H1 (cell line): ENCODE measurements around the gene RHCG. TPM values are rescaled to one million over a fixed set of nuclear protein-coding genes. Genes with fewer than 3 reads are reported as not detected.

Experiments used
- CBX8 ChIP-seq: fragments of 300-800, 300-1000 bp; sonication (generic); IDR thresholded peaks from 2 replicates; pipeline ENCODE4 v1.7.1; 2016; ENCODE audit warnings: low read depth, low read length, borderline replicate concordance
- CREB1 ChIP-seq: IDR thresholded peaks from 2 replicates; pipeline ENCODE4 v1.6.1; 2012; ENCODE audit warnings: inconsistent platforms
- EP300 ChIP-seq, 2 experiments: IDR thresholded peaks; 1 replicate in 1 of 2; 2 replicates in 1 of 2; pipeline ENCODE4 v1.6.1; 2011 to 2012; ENCODE audit warnings: low read depth in 2 of 2, low read length in 2 of 2, mild to moderate bottlenecking in 2 of 2, borderline replicate concordance in 1 of 2, inconsistent platforms in 1 of 2, moderate library complexity in 1 of 2
- KDM5A ChIP-seq: fragments of 200-600 bp; IDR thresholded peaks from 2 replicates; pipeline ENCODE4 v1.7.1; 2012; ENCODE audit warnings: mild to moderate bottlenecking, low read length, inconsistent platforms, mixed read lengths
- MAFK ChIP-seq: IDR thresholded peaks from 2 replicates; pipeline ENCODE4 v1.6.1; 2012; ENCODE audit warnings: low read depth, mild to moderate bottlenecking, improper control_type of control experiment, low read length
- NRF1 ChIP-seq: IDR thresholded peaks from 2 replicates; pipeline ENCODE4 v1.6.1; 2011; ENCODE audit warnings: mild to moderate bottlenecking, low read depth, low read length, improper control_type of control experiment
- SAP30 ChIP-seq: fragments of 300-600 bp; sonication (generic); IDR thresholded peaks from 2 replicates; pipeline ENCODE4 v1.7.1; 2012; ENCODE audit warnings: low read length, moderate library complexity, mild to moderate bottlenecking, inconsistent platforms; ENCODE audit not compliant: insufficient read depth, insufficient replicate concordance
- SP1 ChIP-seq: IDR thresholded peaks from 2 replicates; pipeline ENCODE4 v1.6.1; 2011; ENCODE audit warnings: low read depth, low read length
- SRF ChIP-seq: IDR thresholded peaks from 2 replicates; pipeline ENCODE4 v1.6.1; 2011; ENCODE audit warnings: mild to moderate bottlenecking, low read depth, low read length, moderate library complexity
- TEAD4 ChIP-seq: IDR thresholded peaks from 2 replicates; pipeline ENCODE4 v1.6.1; 2012; ENCODE audit warnings: low read depth, low read length, inconsistent platforms, mixed read lengths
- ZNF274 ChIP-seq: IDR thresholded peaks from 2 replicates; pipeline ENCODE4 v1.7.0; 2012; ENCODE audit warnings: low read length, borderline replicate concordance; ENCODE audit errors: extremely low read depth
- polyA plus RNA-seq, 7 experiments: library from polyadenylated mRNA; depleted of rRNA in 3 of 7; stranded (reverse) in 5 of 7; unstranded in 2 of 7; fragments of >200 nt in 5 of 7; fragments of 200-250 nt in 2 of 7; gene quantifications; 1 replicate in 5 of 7; 2 replicates in 1 of 7; 4 replicates in 1 of 7; pipeline versions ENCODE4 v1.2.1 to v1.2.3, GENCODE V29; 2011 to 2013; ENCODE audit warnings: missing spikeins in 2 of 7, mixed read lengths in 2 of 7
- total RNA-seq: library from RNA; stranded (reverse); fragmentation: NEBNext Ultra II Directional; extraction: Animal tissue kit (Norgen Biotek cat#: 25700); gene quantifications from 2 replicates; pipeline ENCODE4 v1.2.1, GENCODE V29; 2021
- TF ChIP-seq, protein P1 (sequence below): fragments of 300-600 bp; sonication (generic); IDR thresholded peaks from 2 replicates; pipeline ENCODE4 v1.7.1; 2012; ENCODE audit warnings: low read length, moderate library complexity, mild to moderate bottlenecking, inconsistent platforms; ENCODE audit not compliant: insufficient replicate concordance

RHCG gene
- total and polyA plus RNA-seq, 2 of the 8 experiments (the other 6 are each of a cell fraction or from before 2014, with no cell fraction given) = 0.68 TPM; not detected in 1

DNA sequence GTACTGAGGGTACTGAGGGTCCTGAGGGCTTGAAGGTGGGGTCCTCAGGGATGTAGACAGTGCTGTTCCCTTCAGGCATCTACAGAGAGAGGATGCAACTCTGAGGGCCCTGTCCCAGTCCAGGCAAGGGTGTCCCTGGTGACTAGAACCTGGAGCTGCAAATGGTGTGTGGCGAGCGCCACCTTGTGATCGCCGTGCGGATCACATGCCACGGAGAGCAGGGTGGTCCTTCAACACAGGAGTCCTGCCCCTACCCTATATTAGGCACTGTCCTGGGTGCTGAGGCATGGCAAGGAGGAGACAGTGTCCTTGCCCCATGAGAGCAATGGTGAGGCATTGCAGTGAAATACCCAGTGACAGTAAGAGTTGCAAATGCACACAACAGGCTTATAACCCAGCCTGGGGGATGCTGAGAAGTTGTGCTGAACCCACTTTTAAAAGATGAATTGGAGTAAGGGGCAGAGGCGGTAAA, 23.6 kb downstream of the RHCG start (continued):
- TF ChIP-seq, protein P1, sequence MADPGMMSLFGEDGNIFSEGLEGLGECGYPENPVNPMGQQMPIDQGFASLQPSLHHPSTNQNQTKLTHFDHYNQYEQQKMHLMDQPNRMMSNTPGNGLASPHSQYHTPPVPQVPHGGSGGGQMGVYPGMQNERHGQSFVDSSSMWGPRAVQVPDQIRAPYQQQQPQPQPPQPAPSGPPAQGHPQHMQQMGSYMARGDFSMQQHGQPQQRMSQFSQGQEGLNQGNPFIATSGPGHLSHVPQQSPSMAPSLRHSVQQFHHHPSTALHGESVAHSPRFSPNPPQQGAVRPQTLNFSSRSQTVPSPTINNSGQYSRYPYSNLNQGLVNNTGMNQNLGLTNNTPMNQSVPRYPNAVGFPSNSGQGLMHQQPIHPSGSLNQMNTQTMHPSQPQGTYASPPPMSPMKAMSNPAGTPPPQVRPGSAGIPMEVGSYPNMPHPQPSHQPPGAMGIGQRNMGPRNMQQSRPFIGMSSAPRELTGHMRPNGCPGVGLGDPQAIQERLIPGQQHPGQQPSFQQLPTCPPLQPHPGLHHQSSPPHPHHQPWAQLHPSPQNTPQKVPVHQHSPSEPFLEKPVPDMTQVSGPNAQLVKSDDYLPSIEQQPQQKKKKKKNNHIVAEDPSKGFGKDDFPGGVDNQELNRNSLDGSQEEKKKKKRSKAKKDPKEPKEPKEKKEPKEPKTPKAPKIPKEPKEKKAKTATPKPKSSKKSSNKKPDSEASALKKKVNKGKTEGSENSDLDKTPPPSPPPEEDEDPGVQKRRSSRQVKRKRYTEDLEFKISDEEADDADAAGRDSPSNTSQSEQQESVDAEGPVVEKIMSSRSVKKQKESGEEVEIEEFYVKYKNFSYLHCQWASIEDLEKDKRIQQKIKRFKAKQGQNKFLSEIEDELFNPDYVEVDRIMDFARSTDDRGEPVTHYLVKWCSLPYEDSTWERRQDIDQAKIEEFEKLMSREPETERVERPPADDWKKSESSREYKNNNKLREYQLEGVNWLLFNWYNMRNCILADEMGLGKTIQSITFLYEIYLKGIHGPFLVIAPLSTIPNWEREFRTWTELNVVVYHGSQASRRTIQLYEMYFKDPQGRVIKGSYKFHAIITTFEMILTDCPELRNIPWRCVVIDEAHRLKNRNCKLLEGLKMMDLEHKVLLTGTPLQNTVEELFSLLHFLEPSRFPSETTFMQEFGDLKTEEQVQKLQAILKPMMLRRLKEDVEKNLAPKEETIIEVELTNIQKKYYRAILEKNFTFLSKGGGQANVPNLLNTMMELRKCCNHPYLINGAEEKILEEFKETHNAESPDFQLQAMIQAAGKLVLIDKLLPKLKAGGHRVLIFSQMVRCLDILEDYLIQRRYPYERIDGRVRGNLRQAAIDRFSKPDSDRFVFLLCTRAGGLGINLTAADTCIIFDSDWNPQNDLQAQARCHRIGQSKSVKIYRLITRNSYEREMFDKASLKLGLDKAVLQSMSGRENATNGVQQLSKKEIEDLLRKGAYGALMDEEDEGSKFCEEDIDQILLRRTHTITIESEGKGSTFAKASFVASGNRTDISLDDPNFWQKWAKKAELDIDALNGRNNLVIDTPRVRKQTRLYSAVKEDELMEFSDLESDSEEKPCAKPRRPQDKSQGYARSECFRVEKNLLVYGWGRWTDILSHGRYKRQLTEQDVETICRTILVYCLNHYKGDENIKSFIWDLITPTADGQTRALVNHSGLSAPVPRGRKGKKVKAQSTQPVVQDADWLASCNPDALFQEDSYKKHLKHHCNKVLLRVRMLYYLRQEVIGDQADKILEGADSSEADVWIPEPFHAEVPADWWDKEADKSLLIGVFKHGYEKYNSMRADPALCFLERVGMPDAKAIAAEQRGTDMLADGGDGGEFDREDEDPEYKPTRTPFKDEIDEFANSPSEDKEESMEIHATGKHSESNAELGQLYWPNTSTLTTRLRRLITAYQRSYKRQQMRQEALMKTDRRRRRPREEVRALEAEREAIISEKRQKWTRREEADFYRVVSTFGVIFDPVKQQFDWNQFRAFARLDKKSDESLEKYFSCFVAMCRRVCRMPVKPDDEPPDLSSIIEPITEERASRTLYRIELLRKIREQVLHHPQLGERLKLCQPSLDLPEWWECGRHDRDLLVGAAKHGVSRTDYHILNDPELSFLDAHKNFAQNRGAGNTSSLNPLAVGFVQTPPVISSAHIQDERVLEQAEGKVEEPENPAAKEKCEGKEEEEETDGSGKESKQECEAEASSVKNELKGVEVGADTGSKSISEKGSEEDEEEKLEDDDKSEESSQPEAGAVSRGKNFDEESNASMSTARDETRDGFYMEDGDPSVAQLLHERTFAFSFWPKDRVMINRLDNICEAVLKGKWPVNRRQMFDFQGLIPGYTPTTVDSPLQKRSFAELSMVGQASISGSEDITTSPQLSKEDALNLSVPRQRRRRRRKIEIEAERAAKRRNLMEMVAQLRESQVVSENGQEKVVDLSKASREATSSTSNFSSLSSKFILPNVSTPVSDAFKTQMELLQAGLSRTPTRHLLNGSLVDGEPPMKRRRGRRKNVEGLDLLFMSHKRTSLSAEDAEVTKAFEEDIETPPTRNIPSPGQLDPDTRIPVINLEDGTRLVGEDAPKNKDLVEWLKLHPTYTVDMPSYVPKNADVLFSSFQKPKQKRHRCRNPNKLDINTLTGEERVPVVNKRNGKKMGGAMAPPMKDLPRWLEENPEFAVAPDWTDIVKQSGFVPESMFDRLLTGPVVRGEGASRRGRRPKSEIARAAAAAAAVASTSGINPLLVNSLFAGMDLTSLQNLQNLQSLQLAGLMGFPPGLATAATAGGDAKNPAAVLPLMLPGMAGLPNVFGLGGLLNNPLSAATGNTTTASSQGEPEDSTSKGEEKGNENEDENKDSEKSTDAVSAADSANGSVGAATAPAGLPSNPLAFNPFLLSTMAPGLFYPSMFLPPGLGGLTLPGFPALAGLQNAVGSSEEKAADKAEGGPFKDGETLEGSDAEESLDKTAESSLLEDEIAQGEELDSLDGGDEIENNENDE = no peak
- peak; percentile 51; the same call in 1 of the 2 replicates for TF ChIP-seq CREB1
- peak; percentile 77 for TF ChIP-seq SAP30
- no peak for TF ChIP-seq ZNF274
- no peak for TF ChIP-seq CBX8
- TF ChIP-seq KDM5A = no peak
- TF ChIP-seq MAFK = no peak
- no peak for TF ChIP-seq EP300 (IDR thresholded peaks at IDR 0.05; ENCODE audit: borderline replicate concordance in 1 of 2, low read depth in 2 of 2, low read length in 2 of 2)
- no peak for TF ChIP-seq SRF
- TF ChIP-seq TEAD4 = peak; percentile 54
- no peak for TF ChIP-seq NRF1
- TF ChIP-seq SP1 = no peak
